Heart left ventricle (tissue), 16 donors: ENCODE measurements around the gene WDR6. TPM values are rescaled to one million over a fixed set of nuclear protein-coding genes. Genes with fewer than 3 reads are reported as not detected.

ENCODE experiments used
- ATAC-seq, 4 donors: fragments of 200-7000 bp; cut with Tn5 transposase; one replicate each; pipeline ENCODE4 v1.9.1; 2020 to 2022; ENCODE audit warnings: moderate library complexity in 4 of 4, mild to moderate bottlenecking in 3 of 4, moderate number of reproducible peaks in 1 of 4
- DNase-seq, 5 donors: peaks; one replicate each; pipeline ENCODE4 v3.0.0-alpha.2; 2020
- H3K27ac ChIP-seq, 12 donors: fragments of 200-600 bp; sonication (generic) in 4 of 12; one replicate each; pipeline versions ENCODE4 v1.5.0 to v1.8.0; 2016 to 2022; ENCODE audit warnings: mild to moderate bottlenecking in 2 of 12
- H3K27me3 ChIP-seq, 9 donors: fragments of 200-600 bp; sonication (generic) in 2 of 9; one replicate each; pipeline versions ENCODE4 v1.5.1 to v1.8.0; 2016 to 2022; ENCODE audit warnings: mild to moderate bottlenecking in 3 of 9
- H3K36me3 ChIP-seq, 9 donors: fragments of 200-600 bp; sonication (generic) in 2 of 9; one replicate each; pipeline versions ENCODE4 v1.5.0 to v1.8.0; 2018 to 2022; ENCODE audit warnings: mild to moderate bottlenecking in 2 of 9
- H3K4me1 ChIP-seq, 12 donors: fragments of 200-600 bp; sonication (generic) in 4 of 12; one replicate each; pipeline versions ENCODE4 v1.5.0 to v1.8.0; 2016 to 2022; ENCODE audit warnings: mild to moderate bottlenecking in 3 of 12
- H3K4me3 ChIP-seq, 12 donors: fragments of 200-600 bp; sonication (generic) in 4 of 12; one replicate each; pipeline versions ENCODE4 v1.5.0 to v1.8.0; 2017 to 2022; ENCODE audit warnings: mild to moderate bottlenecking in 9 of 12, moderate library complexity in 4 of 12
- H3K9me3 ChIP-seq, 12 donors: fragments of 200-600 bp; sonication (generic) in 4 of 12; one replicate each; pipeline versions ENCODE4 v1.5.0 to v1.8.0; 2016 to 2022; ENCODE audit warnings: mild to moderate bottlenecking in 1 of 12
- CTCF ChIP-seq, 12 donors: fragments of 200-600 bp; sonication (generic) in 4 of 12; IDR thresholded peaks; one replicate each; pipeline versions ENCODE4 v1.5.0 to v1.8.0; 2018 to 2022; ENCODE audit warnings: antibody characterized with exemption in 12 of 12, mild to moderate bottlenecking in 5 of 12
- POLR2A ChIP-seq, 2 donors: fragments of 450-650 bp; IDR thresholded peaks; one replicate each; pipeline ENCODE4 v1.6.1; 2017; ENCODE audit warnings: antibody characterized with exemption in 2 of 2, mild to moderate bottlenecking in 2 of 2, moderate library complexity in 2 of 2
- WGBS, 4 donors: extraction: QIAGEN DNeasy Blood & Tissue Kit in 2 of 4; methylation state at CpG; one replicate each; pipeline versions ENCODE4 v1.1.5 to v1.1.7; 2013 to 2018; 5-methylcytosine and 5-hydroxymethylcytosine counted together
- intact Hi-C, 10 donors: fragments of 100-400 bp; cut with DNase I; formaldehyde crosslinking; loops; one replicate each; pipeline versions ENCODE4 v1.11.1 to v1.14.2; 2022
- polyA plus RNA-seq, 2 donors: library from polyadenylated mRNA; stranded (reverse); fragments of 200-250 nt; gene quantifications; one replicate each; pipeline ENCODE4 v1.2.3, GENCODE V29; 2013
- total RNA-seq, 9 donors: library from RNA; depleted of rRNA in 2 of 9; stranded (reverse); fragments of >200 nt in 2 of 9; fragmentation: NEBNext Ultra II Directional in 3 of 9; extraction: Animal tissue kit (Norgen Biotek cat#: 25700) in 3 of 9; gene quantifications; one replicate each; pipeline versions ENCODE4 v1.1.0 to v1.2.4, GENCODE V29; 2016 to 2023
- donor health status: ischemic (EF 13 %, LVEDD 7.1; RV severe dilation, severe dysfunction).
- donor health status: healthy with polysubstance abuse.
- donor health status: DM: no; HTN: yes; CAD: no.
- donor health status: DM: no; HTN: no; CAD: no.
- donor health status: ischemic (EF 25% LVEDD 6.9; RV normal size, moderate dysfunction).
- donor health status: ischemic (EF 25% LVEDD 5.7; RV mildly dilated, moderate dysfunction).
- donor health status: healthy.
- donor health status: DM: yes; HTN: yes; CAD: no.
- donor health status: ischemic (EF 35%, LVEDD 5.7; RV mildly dilated, moderate dysfunction).
- donor health status: nonischemic (EF 11% LVEDD 7.7; RV severe dilation, severe dysfunction).
- donor health status: DM: yes; HTN: yes; CAD: no.
- donor health status: PGD.
- donor health status: ischemic (EF 29% LVEDD 5.4; RV normal size, mild dysfunction).
- donor health status: nonischemic (EF 23%, LVEDD 6.1; RV moderate dilation, normal function).

Gene WDR6
- total and polyA plus RNA-seq, 11 donors = 56.2 to 91.2 (median 77.9) TPM

- Histone ChIP-seq H3K27me3 (no peaks in the 10 kb centered on the region), H3K4me3 (no peak overlapping the region), H3K9me3 (no peaks in the 10 kb centered on the region), H3K4me1 (peaks cover 3 to 71% (median 38%) of the 10 kb centered on the region in 12 donors), H3K36me3 (peaks cover 0 to 51% (median 46%) of the 10 kb centered on the region in 9 donors), H3K27ac (no peak overlapping the region)
- peak in 1 of 5 donors; percentile 25 for DNase-seq
- WGBS, 4 donors = 76 to 83% (median 76%) methylated on average over 4 to 5 of the region's 5 CpGs
- intact Hi-C loops = loop anchor here in 1 of 10 donors (10.0 kb wide), 1 partner anchor 70 kb away; the partner anchor contains the start of gene QRICH1
- TF ChIP-seq POLR2A (IDR thresholded peaks at IDR 0.05) (no peak), CTCF (IDR thresholded peaks at IDR 0.05) (no peak)
- ATAC-seq = no peak
Observed at GRCh38 chr3:49024449-49024848, 17.3 kb downstream of the WDR6 start.

DNA sequence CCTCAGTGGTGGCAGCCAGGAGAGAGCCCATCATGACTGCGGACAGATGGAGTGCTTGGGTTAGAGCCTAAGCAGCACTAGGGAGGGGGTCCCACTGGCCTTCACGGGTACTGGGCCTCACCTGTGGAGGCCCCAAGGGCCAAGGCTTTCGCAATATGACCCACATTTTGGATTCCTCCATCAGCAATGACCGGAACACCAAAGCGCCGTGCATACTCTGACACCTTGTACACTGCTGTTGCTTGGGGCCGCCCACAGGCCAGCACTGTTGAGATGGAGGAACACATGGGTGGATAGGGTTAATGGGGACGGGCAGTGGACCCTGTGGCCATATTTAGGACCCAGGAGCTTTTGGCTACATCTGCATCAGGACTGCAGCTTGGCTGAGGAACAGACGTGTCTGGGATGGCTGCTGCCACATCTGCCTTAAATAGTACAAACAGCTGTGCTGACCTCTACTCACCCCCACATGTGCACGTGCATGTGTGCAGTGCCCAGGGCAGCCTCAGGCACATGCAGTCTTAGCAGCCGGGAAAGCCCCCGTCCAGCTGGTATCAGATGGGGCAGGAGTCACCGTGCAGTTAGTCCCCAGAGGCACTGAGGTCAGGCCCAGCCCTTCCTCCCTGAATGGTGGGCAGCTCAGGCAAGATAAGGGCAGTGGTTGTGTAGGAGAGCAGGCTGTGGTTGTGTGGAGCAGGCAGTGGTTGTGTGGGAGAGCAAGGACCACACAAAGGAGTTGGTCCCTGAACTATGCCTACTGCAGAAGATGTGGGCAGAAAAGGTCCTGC, 18.0 kb downstream of the WDR6 start:
- Histone ChIP-seq H3K27ac (no peak overlapping the region), H3K4me1 (peaks cover 3 to 68% (median 34%) of the 10 kb centered on the region in 12 donors), H3K9me3 (no peaks in the 10 kb centered on the region), H3K36me3 (peaks cover 0 to 56% (median 50%) of the 10 kb centered on the region in 9 donors), H3K4me3 (no peak overlapping the region), H3K27me3 (no peaks in the 10 kb centered on the region)
- TF ChIP-seq POLR2A (IDR thresholded peaks at IDR 0.05) (no peak), CTCF (IDR thresholded peaks at IDR 0.05) (no peak)
- no peak for ATAC-seq
- intact Hi-C loops = loop anchor here in 2 of 10 donors (5.0 to 10.0 kb wide), 2 partner anchors 67 to 70 kb away; partner anchors contain the start of gene QRICH1 (in 2 of the 2)
- DNase-seq = peak in 1 of 5 donors; percentile 28
- WGBS, 4 donors = 52 to 79% (median 64%) methylated on average over 6 to 13 of the region's 13 CpGs

DNA sequence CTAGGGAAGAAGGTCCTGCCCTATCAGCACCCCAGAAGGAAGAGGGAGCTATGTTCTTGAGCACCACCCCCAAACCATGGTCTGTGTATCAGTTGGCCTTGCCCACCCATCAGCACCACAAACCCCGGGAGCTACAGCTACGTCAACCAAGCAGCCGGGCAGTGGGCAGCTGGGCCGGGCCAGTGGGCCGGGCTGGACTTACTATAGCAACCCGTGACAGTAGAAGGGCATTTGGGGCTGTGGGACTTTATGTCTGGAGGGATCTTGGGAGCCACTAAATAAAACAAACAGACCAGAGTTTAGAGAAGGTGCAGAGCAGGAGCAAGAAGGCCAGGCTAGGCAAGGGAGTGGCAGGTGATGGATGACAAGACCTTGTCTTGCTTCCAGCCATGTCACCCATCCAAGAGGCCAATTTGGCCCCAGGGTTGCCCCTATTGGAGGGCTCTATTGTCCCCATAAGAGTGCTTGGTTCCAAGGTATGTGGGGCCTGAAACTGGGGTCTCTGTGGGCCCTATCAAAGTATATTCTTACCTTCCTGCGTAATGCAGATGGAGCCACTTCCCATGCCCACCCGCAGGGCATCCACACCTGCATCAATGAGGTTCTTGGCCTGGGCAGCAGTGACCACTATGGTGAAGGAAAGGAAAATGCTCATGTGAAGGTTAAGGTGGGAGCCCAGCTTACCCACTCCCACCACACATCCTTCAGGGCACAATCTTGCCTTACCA, 18.8 kb downstream of the WDR6 start:
- no peak overlapping the region for H3K4me3 ChIP-seq
- 86 to 95% (median 90%) methylated on average over 8 of the region's 8 CpGs for WGBS, 4 donors
- ATAC-seq (no peak), DNase-seq (no peak)
- intact Hi-C loops = loop anchor here in 2 of 10 donors (5.0 to 10.0 kb wide), 2 partner anchors 66 to 69 kb away; partner anchors contain the start of gene QRICH1 (in 2 of the 2)
- peaks cover 0 to 64% (median 57%) of the 10 kb centered on the region in 9 donors for H3K36me3 ChIP-seq
- H3K27ac ChIP-seq = no peak overlapping the region
- H3K27me3 ChIP-seq = no peaks in the 10 kb centered on the region
- H3K4me1 ChIP-seq = peaks cover 3 to 61% (median 30%) of the 10 kb centered on the region in 12 donors
- no peaks in the 10 kb centered on the region for H3K9me3 ChIP-seq
- TF ChIP-seq CTCF (IDR thresholded peaks at IDR 0.05) = no peak
- no peak for TF ChIP-seq POLR2A (IDR thresholded peaks at IDR 0.05)

GRCh38 chr3:49026536-49026935, 19.3 kb downstream of the WDR6 start:
- Histone ChIP-seq H3K4me3 (no peak overlapping the region), H3K27me3 (no peaks in the 10 kb centered on the region), H3K9me3 (no peaks in the 10 kb centered on the region), H3K4me1 (peaks cover 3 to 58% (median 28%) of the 10 kb centered on the region in 12 donors), H3K36me3 (peaks cover 0 to 70% (median 63%) of the 10 kb centered on the region in 9 donors), H3K27ac (no peak overlapping the region)
- DNase-seq (no peak), ATAC-seq (no peak)
- 93 to 97% (median 95%) methylated on average over 3 of the region's 3 CpGs for WGBS, 4 donors
- TF ChIP-seq CTCF (IDR thresholded peaks at IDR 0.05) (no peak), POLR2A (IDR thresholded peaks at IDR 0.05) (no peak)
- intact Hi-C loops = loop anchor here in 2 of 10 donors (5.0 to 10.0 kb wide), 2 partner anchors 66 to 68 kb away; partner anchors contain the start of gene QRICH1 (in 2 of the 2)
